Measurements from ENCODE around the gene PLP2.

DNA sequence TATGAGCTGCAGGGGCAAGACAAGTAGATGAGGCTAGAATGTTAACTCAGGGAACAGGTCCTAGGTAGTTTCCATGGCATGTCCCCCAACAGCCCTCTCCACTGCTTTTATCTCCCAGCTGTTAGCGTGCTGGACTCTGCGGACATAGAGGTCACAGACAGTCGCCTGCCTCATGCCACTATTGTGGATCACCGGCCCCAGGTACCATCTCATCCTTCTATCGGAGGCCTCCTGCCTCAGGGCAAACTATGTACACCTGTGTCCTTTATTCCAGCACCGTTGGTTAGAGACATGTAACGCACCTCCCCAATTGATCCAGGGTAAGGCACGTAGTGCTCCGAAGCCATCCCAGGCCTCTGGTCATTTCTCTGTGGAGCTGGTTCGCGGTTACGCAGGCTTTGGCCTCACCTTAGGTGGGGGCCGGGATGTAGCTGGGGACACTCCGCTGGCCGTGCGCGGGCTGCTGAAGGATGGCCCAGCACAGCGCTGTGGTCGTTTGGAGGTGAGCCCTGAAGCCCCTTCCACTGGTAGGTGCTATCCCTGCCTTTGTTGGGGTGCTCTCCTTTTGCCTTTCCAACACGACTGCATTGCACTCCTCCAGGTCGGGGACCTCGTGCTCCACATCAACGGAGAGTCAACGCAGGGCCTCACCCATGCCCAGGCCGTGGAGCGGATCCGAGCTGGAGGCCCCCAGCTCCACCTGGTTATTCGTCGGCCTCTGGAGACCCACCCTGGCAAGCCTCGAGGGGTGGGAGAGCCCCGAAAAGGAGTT lies 6.9 kb upstream of the PLP2 start:
- TF ChIP-seq CTCF (conservative IDR thresholded peaks at IDR 0.05; ENCODE audit: low read depth, low read length) (no peak), POLR2A (IDR thresholded peaks at IDR 0.05; ENCODE audit: low read depth, low read length) (no peak), SMC3 (IDR thresholded peaks at IDR 0.05; ENCODE audit: low read depth, low read length) (no peak), RAD21 (IDR thresholded peaks at IDR 0.05; ENCODE audit: low read length) (no peak), CEBPB (IDR thresholded peaks at IDR 0.05; ENCODE audit: low read depth, low read length) (no peak), MAFK (IDR thresholded peaks at IDR 0.05; ENCODE audit: low read depth, low read length) (no peak), MXI1 (IDR thresholded peaks at IDR 0.05; ENCODE audit: borderline replicate concordance, low read depth, low read length) (no peak), RFX5 (IDR thresholded peaks at IDR 0.05; ENCODE audit: low read depth, low read length) (no peak), FOS (IDR thresholded peaks at IDR 0.05; ENCODE audit: low read depth, low read length) (no peak), MAZ (IDR thresholded peaks at IDR 0.05; ENCODE audit: borderline replicate concordance, low read depth, low read length) (no peak), USF2 (IDR thresholded peaks at IDR 0.05; ENCODE audit: low read depth, low read length) (no peak), BHLHE40 (IDR thresholded peaks at IDR 0.05; ENCODE audit: low read depth, low read length) (no peak)
- TF ChIP-seq, protein P1, sequence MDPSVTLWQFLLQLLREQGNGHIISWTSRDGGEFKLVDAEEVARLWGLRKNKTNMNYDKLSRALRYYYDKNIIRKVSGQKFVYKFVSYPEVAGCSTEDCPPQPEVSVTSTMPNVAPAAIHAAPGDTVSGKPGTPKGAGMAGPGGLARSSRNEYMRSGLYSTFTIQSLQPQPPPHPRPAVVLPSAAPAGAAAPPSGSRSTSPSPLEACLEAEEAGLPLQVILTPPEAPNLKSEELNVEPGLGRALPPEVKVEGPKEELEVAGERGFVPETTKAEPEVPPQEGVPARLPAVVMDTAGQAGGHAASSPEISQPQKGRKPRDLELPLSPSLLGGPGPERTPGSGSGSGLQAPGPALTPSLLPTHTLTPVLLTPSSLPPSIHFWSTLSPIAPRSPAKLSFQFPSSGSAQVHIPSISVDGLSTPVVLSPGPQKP (IDR thresholded peaks at IDR 0.05; ENCODE audit: borderline replicate concordance, low read depth, low read length) = no peak

Measured in IMR-90 (cell line).